K562 (cell line): ENCODE measurements around the gene RAB13. TPM values are rescaled to one million over a fixed set of nuclear protein-coding genes. Genes with fewer than 3 reads are reported as not detected.

Experiments used
- ESRRB ChIP-seq: fragments of 250-450 bp; sonication (Bioruptor Pico); IDR thresholded peaks from 2 replicates; pipeline ENCODE4 v1.5.0; 2020; ENCODE audit warnings: mild to moderate bottlenecking, moderate library complexity, borderline replicate concordance
- ETS2 ChIP-seq: IDR thresholded peaks from 2 replicates; pipeline ENCODE4 v1.6.1; 2016; ENCODE audit warnings: borderline replicate concordance, missing genetic modification characterization, mild to moderate bottlenecking, moderate library complexity, missing compliant biosample characterization; ENCODE audit not compliant: poor library complexity, severe bottlenecking
- IRF2 ChIP-seq: sonication (generic); formaldehyde crosslinking; IDR thresholded peaks from 2 replicates; pipeline ENCODE4 v1.8.1; 2022; ENCODE audit warnings: mild to moderate bottlenecking, missing genetic modification reagents
- KDM2B ChIP-seq: fragments of 250-450 bp; sonication (Bioruptor Pico); IDR thresholded peaks from 2 replicates; pipeline ENCODE4 v1.8.0; 2021; ENCODE audit warnings: mild to moderate bottlenecking, moderate library complexity
- MXI1 ChIP-seq: IDR thresholded peaks from 2 replicates; pipeline ENCODE4 v1.6.1; 2011; ENCODE audit warnings: low read depth, mild to moderate bottlenecking, improper control_type of control experiment, low read length
- NRF1 ChIP-seq, 2 experiments: fragments of 450-650 bp; IDR thresholded peaks in 1 of 2; conservative IDR thresholded peaks in 1 of 2; 2 replicates each; pipeline ENCODE4 v1.6.1; 2014; ENCODE audit warnings: mild to moderate bottlenecking in 2 of 2
- PYGO2 ChIP-seq: fragments of 450-650 bp; IDR thresholded peaks from 2 replicates; pipeline ENCODE4 v1.6.1; 2016; ENCODE audit warnings: mild to moderate bottlenecking, missing genetic modification characterization, moderate library complexity, missing compliant biosample characterization
- SMAD1 ChIP-seq: fragments of 150-350 bp; IDR thresholded peaks from 2 replicates; pipeline ENCODE4 v1.6.1; 2014; ENCODE audit warnings: low read length, low read depth; ENCODE audit not compliant: partially characterized antibody
- SMARCA5 ChIP-seq: fragments of 450-650 bp; IDR thresholded peaks from 2 replicates; pipeline ENCODE4 v1.6.1; 2016
- SNRNP70 ChIP-seq: fragments of 200-400 bp; formaldehyde crosslinking; optimal IDR thresholded peaks from 2 replicates; pipeline ENCODE3; 2017; ENCODE audit warnings: low read depth, low read length
- STAT6 ChIP-seq: sonication (generic); formaldehyde crosslinking; IDR thresholded peaks from 2 replicates; pipeline ENCODE4 v1.8.1; 2023; ENCODE audit warnings: mild to moderate bottlenecking, missing genetic modification reagents
- THRB ChIP-seq: fragments of 450-650 bp; formaldehyde crosslinking; conservative IDR thresholded peaks from 2 replicates; pipeline ENCODE4 v1.4.0; 2022; ENCODE audit warnings: mild to moderate bottlenecking, missing genetic modification characterization
- polyA plus RNA-seq, 8 experiments: library from polyadenylated mRNA; depleted of rRNA in 4 of 8; stranded (reverse) in 5 of 8; unstranded in 3 of 8; fragments of >200 nt; fragmentation: Nextera tagmentation in 2 of 8; fragmentation: Illumina TruSeq in 1 of 8; extraction: Ambion mirVana in 2 of 8; extraction: Trizol in 1 of 8; gene quantifications; 2 replicates each; pipeline versions ENCODE4 v1.2.1 to v1.2.3, GENCODE V29; 2011 to 2014; ENCODE audit warnings: inconsistent platforms in 1 of 8, missing spikeins in 1 of 8
- total RNA-seq, 7 experiments: library from RNA; depleted of rRNA in 6 of 7; stranded (reverse); fragments of >200 nt in 6 of 7; fragmentation: Illumina TruSeq in 2 of 7; extraction: Trizol in 2 of 7; gene quantifications; 2 replicates each; pipeline versions ENCODE4 v1.2.1 to v1.2.3, GENCODE V29; 2011 to 2021; ENCODE audit warnings: low replicate concordance in 1 of 7
- TF ChIP-seq, protein P1 (sequence below): sonication (generic); formaldehyde crosslinking; IDR thresholded peaks from 2 replicates; pipeline ENCODE4 v1.8.0; 2022; ENCODE audit warnings: mild to moderate bottlenecking, missing genetic modification reagents

RAB13 gene
- total and polyA plus RNA-seq, 9 of the 15 experiments (the other 6 are each of a cell fraction or from before 2014, with no cell fraction given): 22.3 to 100 (median 39.8) TPM

DNA sequence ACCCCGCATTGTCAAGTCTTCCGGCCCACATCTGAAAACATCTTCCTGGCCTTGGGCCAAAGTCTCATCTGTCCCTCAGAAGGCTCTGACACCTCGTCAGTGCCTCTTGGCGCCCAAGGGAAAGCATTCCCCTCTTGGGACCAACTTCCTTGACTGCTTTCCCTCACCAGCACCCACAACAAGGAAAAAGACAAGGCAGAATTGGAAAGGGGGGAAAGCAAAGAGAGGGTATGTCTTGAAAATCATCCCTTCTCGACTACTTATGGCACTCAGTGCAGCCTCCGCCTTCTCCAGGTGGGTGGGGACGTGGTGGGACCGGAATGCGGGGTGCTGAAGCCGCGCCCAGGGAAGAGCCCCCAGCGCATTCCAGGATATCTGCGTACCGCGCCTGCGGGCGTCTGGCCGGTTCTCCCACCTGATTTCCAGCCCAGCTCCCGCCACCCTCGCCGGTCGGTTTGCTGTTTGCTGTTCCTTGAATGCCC, 22.2 kb downstream of the RAB13 start (continued):
- TF ChIP-seq THRB (no peak), STAT6 (CRISPR knock-in tag) (no peak), SMAD1 (peak; percentile 38), PYGO2 (tag) (no peak), KDM2B (CRISPR knock-in tag) (no peak), SMARCA5 (no peak), MXI1 (no peak), SNRNP70 (no peak), ESRRB (CRISPR knock-in tag) (no peak), IRF2 (CRISPR knock-in tag) (no peak), ETS2 (tag) (no peak), NRF1 (conservative IDR thresholded peaks at IDR 0.05 in 1 of 2, IDR thresholded peaks at IDR 0.05 in 1 of 2) (peak; percentile 18 to 32; a peak in 1 of 4 replicates)
- TF ChIP-seq, protein P1, sequence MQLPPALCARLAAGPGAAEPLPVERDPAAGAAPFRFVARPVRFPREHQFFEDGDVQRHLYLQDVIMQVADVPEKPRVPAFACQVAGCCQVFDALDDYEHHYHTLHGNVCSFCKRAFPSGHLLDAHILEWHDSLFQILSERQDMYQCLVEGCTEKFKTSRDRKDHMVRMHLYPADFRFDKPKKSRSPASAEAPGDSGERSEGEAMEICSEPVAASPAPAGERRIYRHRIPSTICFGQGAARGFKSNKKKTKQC (CRISPR knock-in tag): no peak
